SK-N-MC (cell line): ENCODE data around the gene TAS2R39.

ENCODE experiments used
- EZH2 ChIP-seq: fragments of 200-600 bp; sonication (generic); IDR thresholded peaks from one replicate; pipeline ENCODE4 v1.6.1; 2017; ENCODE audit warnings: antibody characterized with exemption
- POLR2AphosphoS5 ChIP-seq: IDR thresholded peaks from 2 replicates; pipeline ENCODE4 v1.6.1; 2012; ENCODE audit warnings: mild to moderate bottlenecking, low read depth, low read length, borderline replicate concordance

GRCh38 chr7:143176128-143176527, 7.1 kb upstream of the TAS2R39 start:
- TF ChIP-seq EZH2, result no peak
- no peak for TF ChIP-seq POLR2AphosphoS5
